Measurements from ENCODE around the gene GALNS. TPM values are rescaled to one million over a fixed set of nuclear protein-coding genes. Genes with fewer than 3 reads are reported as not detected.

Gene GALNS
- total and polyA plus RNA-seq, 2 of the 13 experiments (the other 11 are each of a cell fraction or from before 2014, with no cell fraction given): 9.2 to 9.8 TPM

- TF ChIP-seq PCBP2 (optimal IDR thresholded peaks at IDR 0.05; ENCODE audit: low read depth, low read length, poor library complexity, severe bottlenecking) (no peak), CBFB (CRISPR knock-in tag; IDR thresholded peaks at IDR 0.05) (no peak), HIVEP1 (CRISPR knock-in tag; IDR thresholded peaks at IDR 0.05) (no peak; the same call in 1 of the 2 replicates), DMAP1 (CRISPR knock-in tag; IDR thresholded peaks at IDR 0.05) (no peak), HMGA1 (CRISPR knock-in tag; conservative IDR thresholded peaks at IDR 0.05) (no peak), ZNF253 (CRISPR knock-in tag; IDR thresholded peaks at IDR 0.05; ENCODE audit: borderline replicate concordance) (no peak), ZNF674 (CRISPR knock-in tag; IDR thresholded peaks at IDR 0.05; ENCODE audit: low read depth) (0 out of 2 replicates have a peak, but pooled peaks have one; percentile 5), TOE1 (CRISPR knock-in tag; IDR thresholded peaks at IDR 0.05) (no peak), RBFOX2 (IDR thresholded peaks at IDR 0.05; ENCODE audit: low read depth, low read length) (no peak), MXD4 (CRISPR knock-in tag; IDR thresholded peaks at IDR 0.05) (peak; percentile 91), GTF3A (CRISPR knock-in tag; conservative IDR thresholded peaks at IDR 0.05) (no peak), NFYB (CRISPR knock-in tag; IDR thresholded peaks at IDR 0.05) (no peak), ZNF484 (CRISPR knock-in tag; IDR thresholded peaks at IDR 0.05; ENCODE audit: borderline replicate concordance, low read depth) (no peak), ZNF552 (CRISPR knock-in tag; IDR thresholded peaks at IDR 0.05; ENCODE audit: borderline replicate concordance) (0 out of 2 replicates have a peak, but pooled peaks have one; percentile 18), ZKSCAN1 (IDR thresholded peaks at IDR 0.05; ENCODE audit: low read length) (no peak), ZNF496 (CRISPR knock-in tag; IDR thresholded peaks at IDR 0.05; ENCODE audit: insufficient replicate concordance) (no peak), PAXIP1 (CRISPR knock-in tag; conservative IDR thresholded peaks at IDR 0.05) (no peak; the same call in 1 of the 2 replicates), MYNN (CRISPR knock-in tag; IDR thresholded peaks at IDR 0.05; ENCODE audit: low read depth) (no peak; the same call in 1 of the 2 replicates), ZSCAN21 (CRISPR knock-in tag; IDR thresholded peaks at IDR 0.05; ENCODE audit: borderline replicate concordance) (peak; percentile 33; the same call in 1 of the 2 replicates), ZFP62 (CRISPR knock-in tag; IDR thresholded peaks at IDR 0.05) (no peak), RBAK (CRISPR knock-in tag; IDR thresholded peaks at IDR 0.05) (no peak), FOXA3 (CRISPR knock-in tag; IDR thresholded peaks at IDR 0.05) (0 out of 2 replicates have a peak, but pooled peaks have one; percentile 18), SKI (IDR thresholded peaks at IDR 0.05; ENCODE audit: partially characterized antibody) (no peak), ZSCAN31 (CRISPR knock-in tag; IDR thresholded peaks at IDR 0.05; ENCODE audit: low read depth) (no peak)
- TF ChIP-seq, protein P1, sequence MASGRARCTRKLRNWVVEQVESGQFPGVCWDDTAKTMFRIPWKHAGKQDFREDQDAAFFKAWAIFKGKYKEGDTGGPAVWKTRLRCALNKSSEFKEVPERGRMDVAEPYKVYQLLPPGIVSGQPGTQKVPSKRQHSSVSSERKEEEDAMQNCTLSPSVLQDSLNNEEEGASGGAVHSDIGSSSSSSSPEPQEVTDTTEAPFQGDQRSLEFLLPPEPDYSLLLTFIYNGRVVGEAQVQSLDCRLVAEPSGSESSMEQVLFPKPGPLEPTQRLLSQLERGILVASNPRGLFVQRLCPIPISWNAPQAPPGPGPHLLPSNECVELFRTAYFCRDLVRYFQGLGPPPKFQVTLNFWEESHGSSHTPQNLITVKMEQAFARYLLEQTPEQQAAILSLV (CRISPR knock-in tag; IDR thresholded peaks at IDR 0.05; ENCODE audit: borderline replicate concordance): peak; percentile 81; the same call in 1 of the 2 replicates
These were observed 45.6 kb downstream of the GALNS start (continued) for GRCh38 chr16:88810912-88811768.
